K562 (cell line): Measurements from ENCODE around the gene EGF. TPM values are rescaled to one million over a fixed set of nuclear protein-coding genes. Genes with fewer than 3 reads are reported as not detected.
A peak's percentile ranks its signal among the peaks of the same experiment; 100 is the strongest.

Source experiments
- ATAC-seq: fragments of 200-7000 bp; cut with Tn5 transposase; 3 replicates; pipeline ENCODE4 v1.9.1; 2020; ENCODE audit warnings: moderate library complexity
- BruUV-seq: library from RNA; stranded (reverse); fragments of 400-500 nt; replicated peaks from 2 replicates; lab custom pipeline; 2021; lab: Mats Ljungman, UMichigan
- CTCF ChIA-PET: fragments of 300-600 bp; formaldehyde crosslinking; extraction: SDS; loops from one replicate; lab custom pipeline; 2021; ENCODE audit warnings: low intra/inter-chr PET ratio; lab: Yijun Ruan, JAX
- POLR2A ChIA-PET: fragments of 300-600, 350-650 bp; sonication (Branson Sonifier 250); formaldehyde crosslinking; extraction: SDS; loops from one replicate; lab custom pipeline; 2021; ENCODE audit warnings: antibody characterized with exemption, inconsistent platforms; lab: Yijun Ruan, JAX
- DNase-seq, 4 experiments: peaks; one replicate each; pipeline versions ENCODE4 v3.0.0 to v3.0.0-alpha.2; 2011 to 2018; ENCODE audit warnings: low spot score in 3 of 4, mixed read lengths in 3 of 4; ENCODE audit errors: extremely low read depth in 1 of 4
- FAIRE-seq: peaks from 2 replicates; lab custom pipeline; 2011; peaks lifted over from hg19 to GRCh38; lab: Jason Lieb, UNC
- H2AFZ ChIP-seq: 2 replicates; pipeline ENCODE4 v1.6.0; 2011; ENCODE audit warnings: low read depth, low read length, control low read depth, inconsistent platforms
- H3K27ac ChIP-seq: fragments of 200-600 bp; 3 replicates; pipeline ENCODE4 v1.8.0; 2011; ENCODE audit warnings: low read depth, mild to moderate bottlenecking, control low read depth, inconsistent platforms, low read length, moderate library complexity, mixed read lengths; ENCODE audit errors: extremely low read depth
- H3K27me3 ChIP-seq, 2 experiments: fragments of 300-600 bp in 1 of 2; 2 replicates in 1 of 2; 3 replicates in 1 of 2; pipeline versions ENCODE4 v1.6.0 to v1.8.0; 2011; ENCODE audit warnings: inconsistent platforms in 2 of 2, low read length in 2 of 2, mild to moderate bottlenecking in 1 of 2, mixed read lengths in 1 of 2, moderate library complexity in 1 of 2; ENCODE audit not compliant: control insufficient read depth in 2 of 2, insufficient read depth in 2 of 2
- H3K36me3 ChIP-seq: fragments of 300-600 bp; 3 replicates; pipeline ENCODE4 v1.8.0; 2011; ENCODE audit warnings: mild to moderate bottlenecking, low read length, inconsistent platforms; ENCODE audit not compliant: control insufficient read depth, insufficient read depth
- H3K4me1 ChIP-seq, 2 experiments: fragments of 200-600 bp in 1 of 2; replicated peaks in 1 of 2; 2 replicates in 1 of 2; 3 replicates in 1 of 2; pipeline versions ENCODE4 v1.5.1 to v1.8.0; 2011; ENCODE audit warnings: inconsistent platforms in 2 of 2, low read length in 2 of 2, mild to moderate bottlenecking in 1 of 2, mixed read lengths in 1 of 2, moderate library complexity in 1 of 2; ENCODE audit not compliant: control insufficient read depth in 2 of 2, insufficient read depth in 2 of 2
- H3K4me2 ChIP-seq: 2 replicates; pipeline ENCODE4 v1.6.1; 2011; ENCODE audit warnings: low read length, control low read depth, inconsistent platforms, mixed read lengths; ENCODE audit not compliant: insufficient read depth
- H3K4me3 ChIP-seq: fragments of 200-600 bp; sonication (generic), shearing (Covaris generic); 2 replicates; pipeline ENCODE4 v1.5.1; 2016; ENCODE audit warnings: control low read depth, inconsistent platforms
- H3K79me2 ChIP-seq: fragments of 200-600 bp; 3 replicates; pipeline ENCODE4 v1.8.0; 2011; ENCODE audit warnings: low read length, inconsistent platforms; ENCODE audit not compliant: control insufficient read depth, insufficient read depth
- H3K9ac ChIP-seq, 2 experiments: 2 replicates each; pipeline versions ENCODE4 v1.6.0 to v1.6.1; 2011; ENCODE audit warnings: low read depth in 2 of 2, low read length in 2 of 2, control low read depth in 1 of 2, inconsistent platforms in 1 of 2, mild to moderate bottlenecking in 1 of 2, mixed read lengths in 1 of 2; ENCODE audit not compliant: insufficient read depth in 1 of 2
- H3K9me1 ChIP-seq: one replicate; pipeline ENCODE4 v1.6.0; 2011; ENCODE audit warnings: inconsistent platforms, mild to moderate bottlenecking, low read length, moderate library complexity; ENCODE audit not compliant: control insufficient read depth, insufficient read depth
- H3K9me3 ChIP-seq: replicated peaks from 2 replicates; pipeline ENCODE4 v1.5.1; 2011; ENCODE audit warnings: low read depth, low read length, inconsistent platforms; ENCODE audit not compliant: control insufficient read depth, insufficient read depth
- H4K20me1 ChIP-seq: replicated peaks from 2 replicates; pipeline ENCODE4 v1.6.1; 2011; ENCODE audit warnings: low read length, inconsistent platforms, mixed read lengths; ENCODE audit not compliant: control insufficient read depth, insufficient read depth
- TCF3 ChIP-seq: sonication (generic); formaldehyde crosslinking; IDR thresholded peaks from 2 replicates; pipeline ENCODE4 v1.4.0; 2020; ENCODE audit warnings: mild to moderate bottlenecking, missing genetic modification reagents
- WGBS: fragments of 100-300 bp; shearing (Covaris generic); methylation state at CpG from one replicate; pipeline ENCODE4 v1.1.6; 2016; ENCODE audit warnings: low coverage, mixed read lengths; ENCODE audit not compliant: insufficient coverage; ENCODE audit errors: missing lambda C conversion rate; 5-methylcytosine and 5-hydroxymethylcytosine counted together
- in situ Hi-C: fragments of 300-500 bp; cut with MboI; formaldehyde crosslinking; loops from 4 replicates; pipeline ENCODE4 v1.15.0; 2018; ENCODE audit warnings: inconsistent platforms, mixed read lengths
- intact Hi-C: fragments of 100-400 bp; cut with micrococcal nuclease; formaldehyde crosslinking; loops from 2 replicates; pipeline ENCODE4 v1.14.2; 2022
- polyA plus RNA-seq, 8 experiments: library from polyadenylated mRNA; depleted of rRNA in 4 of 8; stranded (reverse) in 5 of 8; unstranded in 3 of 8; fragments of >200 nt; fragmentation: Nextera tagmentation in 2 of 8; fragmentation: Illumina TruSeq in 1 of 8; extraction: Ambion mirVana in 2 of 8; extraction: Trizol in 1 of 8; gene quantifications; 2 replicates each; pipeline versions ENCODE4 v1.2.1 to v1.2.3, GENCODE V29; 2011 to 2014; ENCODE audit warnings: inconsistent platforms in 1 of 8, missing spikeins in 1 of 8
- total RNA-seq, 7 experiments: library from RNA; depleted of rRNA in 6 of 7; stranded (reverse); fragments of >200 nt in 6 of 7; fragmentation: Illumina TruSeq in 2 of 7; extraction: Trizol in 2 of 7; gene quantifications; 2 replicates each; pipeline versions ENCODE4 v1.2.1 to v1.2.3, GENCODE V29; 2011 to 2021; ENCODE audit warnings: low replicate concordance in 1 of 7
- TF ChIP-seq, protein P1 (sequence below), 2 experiments: fragments of 450-650 bp; formaldehyde crosslinking in 1 of 2; IDR thresholded peaks; 2 replicates each; pipeline versions ENCODE4 v1.4.0 to v1.6.1; 2014 to 2020; ENCODE audit warnings: mild to moderate bottlenecking in 2 of 2, borderline replicate concordance in 1 of 2, low read depth in 1 of 2

The EGF gene
- total and polyA plus RNA-seq, 9 of the 15 experiments (the other 6 are each of a cell fraction or from before 2014, with no cell fraction given) = 0.32 to 3.1 (median 1.3) TPM

DNA sequence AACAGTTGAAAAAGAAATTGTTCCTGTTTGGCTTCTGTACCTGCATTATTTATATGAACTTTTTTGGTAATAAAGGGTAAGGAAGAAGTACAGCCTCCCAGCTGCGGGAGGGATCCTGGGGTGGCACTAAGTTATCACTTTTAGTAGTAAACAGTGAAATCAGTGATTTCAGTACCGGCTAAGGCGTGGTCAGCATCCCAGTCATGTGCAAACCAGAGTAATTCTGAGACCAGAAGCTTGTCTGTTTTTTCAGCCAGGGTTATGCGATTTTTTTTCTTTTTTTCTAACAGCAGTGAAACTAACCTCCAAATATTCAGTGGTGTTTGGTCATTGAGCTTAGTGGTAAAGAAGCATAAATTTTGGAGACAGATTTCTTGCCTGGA, 3.3 kb downstream of the EGF start:
- intact Hi-C loops (no loop called here), in situ Hi-C loops (no loop called here)
- Histone ChIP-seq H3K9ac (no peak overlapping the region), H3K9me1 (no peaks in the 10 kb centered on the region), H4K20me1 (no peaks in the 10 kb centered on the region), H3K27ac (no peak overlapping the region), H3K79me2 (no peaks in the 10 kb centered on the region), H3K4me3 (no peak overlapping the region), H3K36me3 (no peaks in the 10 kb centered on the region), H3K4me2 (no peak overlapping the region), H3K9me3 (no peaks in the 10 kb centered on the region)
- no TSS peak for BruUV-seq
- no peak for DNase-seq
- 18% methylated on average over 4 of the region's 4 CpGs for WGBS
- no peak for FAIRE-seq
- POLR2A ChIA-PET = interaction anchor here (0.6 to 1.1 kb wide), 2 partner anchors 74 to 352 kb away, joined by 3 read pairs; no protein-coding TSS in a partner anchor
- CTCF ChIA-PET = no interaction called here
- TF ChIP-seq, protein P1, sequence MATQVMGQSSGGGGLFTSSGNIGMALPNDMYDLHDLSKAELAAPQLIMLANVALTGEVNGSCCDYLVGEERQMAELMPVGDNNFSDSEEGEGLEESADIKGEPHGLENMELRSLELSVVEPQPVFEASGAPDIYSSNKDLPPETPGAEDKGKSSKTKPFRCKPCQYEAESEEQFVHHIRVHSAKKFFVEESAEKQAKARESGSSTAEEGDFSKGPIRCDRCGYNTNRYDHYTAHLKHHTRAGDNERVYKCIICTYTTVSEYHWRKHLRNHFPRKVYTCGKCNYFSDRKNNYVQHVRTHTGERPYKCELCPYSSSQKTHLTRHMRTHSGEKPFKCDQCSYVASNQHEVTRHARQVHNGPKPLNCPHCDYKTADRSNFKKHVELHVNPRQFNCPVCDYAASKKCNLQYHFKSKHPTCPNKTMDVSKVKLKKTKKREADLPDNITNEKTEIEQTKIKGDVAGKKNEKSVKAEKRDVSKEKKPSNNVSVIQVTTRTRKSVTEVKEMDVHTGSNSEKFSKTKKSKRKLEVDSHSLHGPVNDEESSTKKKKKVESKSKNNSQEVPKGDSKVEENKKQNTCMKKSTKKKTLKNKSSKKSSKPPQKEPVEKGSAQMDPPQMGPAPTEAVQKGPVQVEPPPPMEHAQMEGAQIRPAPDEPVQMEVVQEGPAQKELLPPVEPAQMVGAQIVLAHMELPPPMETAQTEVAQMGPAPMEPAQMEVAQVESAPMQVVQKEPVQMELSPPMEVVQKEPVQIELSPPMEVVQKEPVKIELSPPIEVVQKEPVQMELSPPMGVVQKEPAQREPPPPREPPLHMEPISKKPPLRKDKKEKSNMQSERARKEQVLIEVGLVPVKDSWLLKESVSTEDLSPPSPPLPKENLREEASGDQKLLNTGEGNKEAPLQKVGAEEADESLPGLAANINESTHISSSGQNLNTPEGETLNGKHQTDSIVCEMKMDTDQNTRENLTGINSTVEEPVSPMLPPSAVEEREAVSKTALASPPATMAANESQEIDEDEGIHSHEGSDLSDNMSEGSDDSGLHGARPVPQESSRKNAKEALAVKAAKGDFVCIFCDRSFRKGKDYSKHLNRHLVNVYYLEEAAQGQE (IDR thresholded peaks at IDR 0.05; ENCODE audit: borderline replicate concordance) = peak; percentile 38; the same call in 1 of the 2 replicates
- TF ChIP-seq, protein P1 (CRISPR knock-in tag; IDR thresholded peaks at IDR 0.05; ENCODE audit: low read depth) = no peak
- no peak for TF ChIP-seq TCF3 (CRISPR knock-in tag)
- TF ChIP-seq, all 486 proteins: peak for 1
- Histone ChIP-seq H2AFZ (no peak overlapping the region), H3K27me3 (no peaks in the 10 kb centered on the region; a peak in 1 of 5 replicates), H3K4me1 (peaks cover 0 to 16% of the 10 kb centered on the region in 2 experiments; a peak in 3 of 5 replicates)
- ATAC-seq = no peak
